ENCODE measurements around the gene ABHD15. TPM values are rescaled to one million over a fixed set of nuclear protein-coding genes. Genes with fewer than 3 reads are reported as not detected.

ABHD15 gene
- total and polyA plus RNA-seq, 9 of the 15 experiments (the other 6 are each of a cell fraction or from before 2014, with no cell fraction given) = 0.85 to 4.2 (median 2.1) TPM

GRCh38 chr17:29557085-29557738, 9.6 kb downstream of the ABHD15 start (continued):
- no peak for TF ChIP-seq SRSF7 (optimal IDR thresholded peaks at IDR 0.05; ENCODE audit: low read depth, low read length)
- no peak for TF ChIP-seq TAF15 (IDR thresholded peaks at IDR 0.05; ENCODE audit: low read depth, low read length)
- TF ChIP-seq JUNB (CRISPR knock-in tag; conservative IDR thresholded peaks at IDR 0.05) = no peak
- TF ChIP-seq ZNF696 (CRISPR knock-in tag; conservative IDR thresholded peaks at IDR 0.05) = no peak
- no peak for TF ChIP-seq CCAR2 (IDR thresholded peaks at IDR 0.05; ENCODE audit: low read depth, low read length)
- no peak for TF ChIP-seq ZNF764 (CRISPR knock-in tag; IDR thresholded peaks at IDR 0.05; ENCODE audit: low read depth)
- peak; percentile 79; the same call in 1 of the 2 replicates for TF ChIP-seq MTA1 (IDR thresholded peaks at IDR 0.05; ENCODE audit: borderline replicate concordance)
- TF ChIP-seq DACH1 (IDR thresholded peaks at IDR 0.05; ENCODE audit: partially characterized antibody) = peak; percentile 40
- no peak for TF ChIP-seq MAZ (CRISPR knock-in tag; conservative IDR thresholded peaks at IDR 0.05 in 1 of 2, IDR thresholded peaks at IDR 0.05 in 1 of 2)
- no peak; the same call in 1 of the 2 replicates for TF ChIP-seq ZNF644 (tag; IDR thresholded peaks at IDR 0.05; ENCODE audit: low read depth)
- TF ChIP-seq EHMT2 (IDR thresholded peaks at IDR 0.05) = no peak
- peak; percentile 95 for TF ChIP-seq DPF2 (IDR thresholded peaks at IDR 0.05)
- no peak for TF ChIP-seq ZC3H8 (IDR thresholded peaks at IDR 0.05)
- TF ChIP-seq NR3C1 (CRISPR knock-in tag; IDR thresholded peaks at IDR 0.05) = no peak
- TF ChIP-seq ELF4 (CRISPR knock-in tag; IDR thresholded peaks at IDR 0.05) = 0 out of 2 replicates have a peak, but pooled peaks have one; percentile 18
- TF ChIP-seq GTF3C2 (IDR thresholded peaks at IDR 0.05; ENCODE audit: borderline replicate concordance, extremely low read depth, insufficient read length) = no peak
- TF ChIP-seq ZNF609 (CRISPR knock-in tag; IDR thresholded peaks at IDR 0.05; ENCODE audit: borderline replicate concordance) = peak; percentile 51; the same call in 1 of the 2 replicates
- no peak for TF ChIP-seq FOXJ2 (tag; IDR thresholded peaks at IDR 0.05)
- TF ChIP-seq TRIM24 (IDR thresholded peaks at IDR 0.05) = peak; percentile 84 to 87
- no peak for TF ChIP-seq POU5F1 (IDR thresholded peaks at IDR 0.05; ENCODE audit: borderline replicate concordance, low read depth, low read length, partially characterized antibody)
